HG03135 (cell line): ENCODE measurements around the gene SUPT4H1.

Source experiments
- ATAC-seq: cut with Tn5 transposase; IDR thresholded peaks from one replicate; pipeline ENCODE4 v1.9.1; 2021; ENCODE audit warnings: mild to moderate bottlenecking, moderate library complexity; ENCODE audit not compliant: unreplicated experiment

The SUPT4H1 gene

DNA sequence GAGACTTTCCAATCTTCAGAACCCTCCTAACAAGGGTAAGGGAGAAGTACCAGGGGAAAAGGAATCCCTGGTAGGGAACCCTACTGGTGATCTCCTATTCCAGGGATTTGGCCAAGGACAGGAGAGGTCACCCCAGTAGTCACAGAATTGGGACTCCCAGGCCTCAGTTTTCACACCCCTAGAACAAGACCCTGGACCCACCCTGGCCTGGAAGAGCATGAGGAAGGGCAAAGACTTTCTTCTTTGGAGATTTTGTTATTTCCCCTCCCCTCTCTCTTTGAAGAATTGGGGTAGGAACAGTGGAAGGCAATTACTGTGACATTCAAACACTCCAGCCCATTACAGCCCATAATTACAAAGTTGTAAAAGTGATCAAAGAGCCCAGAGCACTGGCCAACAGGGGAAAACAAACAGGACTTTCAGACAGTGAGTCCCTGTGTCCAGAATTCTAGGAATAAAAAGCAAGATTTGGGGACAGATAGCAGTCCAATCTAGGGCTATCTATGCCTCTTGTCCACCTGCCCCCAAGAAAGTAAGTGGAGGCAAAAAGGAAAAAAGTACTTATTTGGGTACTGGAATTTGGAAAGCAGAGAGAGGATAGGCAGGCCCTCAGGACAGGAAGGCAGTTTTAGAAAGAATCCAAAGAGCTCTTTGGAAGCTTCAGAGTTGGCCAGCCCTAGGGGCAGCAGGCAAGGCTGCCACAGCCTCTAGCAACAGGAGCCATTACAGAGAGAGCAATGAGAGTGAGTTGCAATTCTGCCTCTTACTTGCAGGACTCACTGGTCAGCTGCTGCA lies 13.4 kb upstream of the SUPT4H1 start:
- no peak for ATAC-seq

DNA sequence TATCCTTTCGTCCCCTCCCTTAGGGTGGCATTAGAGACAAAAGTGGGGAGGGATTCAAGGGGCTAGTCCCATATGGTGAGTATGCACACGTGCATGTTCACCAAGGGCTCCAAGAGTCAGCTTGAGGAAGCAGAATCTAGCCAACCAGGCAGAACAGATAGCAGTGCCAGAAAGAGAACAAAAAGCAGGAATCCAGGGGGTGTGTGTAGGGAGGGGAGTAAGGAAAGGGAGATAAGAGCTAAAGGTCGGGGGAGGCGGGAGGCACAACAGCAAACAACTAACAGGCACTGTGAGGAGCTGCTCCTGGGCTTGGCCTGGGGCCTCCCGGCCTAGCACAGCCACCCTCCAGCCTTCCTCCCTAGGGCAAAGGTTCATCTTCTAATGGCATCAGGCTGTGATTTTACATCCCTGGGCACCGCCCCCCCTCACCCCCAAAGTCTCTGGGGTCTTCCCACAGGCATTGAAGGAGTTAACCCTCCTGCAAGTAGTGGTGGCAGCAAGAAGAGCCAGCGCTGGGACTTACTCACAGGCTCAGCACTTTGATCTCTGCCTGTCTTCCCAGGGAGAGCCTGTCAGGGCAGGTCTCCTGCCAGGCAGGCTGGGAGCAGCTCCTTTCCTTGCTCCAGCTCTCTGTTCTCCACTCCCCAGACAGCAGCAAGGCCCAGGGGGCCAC lies 12.4 kb upstream of the SUPT4H1 start:
- ATAC-seq = no peak

DNA sequence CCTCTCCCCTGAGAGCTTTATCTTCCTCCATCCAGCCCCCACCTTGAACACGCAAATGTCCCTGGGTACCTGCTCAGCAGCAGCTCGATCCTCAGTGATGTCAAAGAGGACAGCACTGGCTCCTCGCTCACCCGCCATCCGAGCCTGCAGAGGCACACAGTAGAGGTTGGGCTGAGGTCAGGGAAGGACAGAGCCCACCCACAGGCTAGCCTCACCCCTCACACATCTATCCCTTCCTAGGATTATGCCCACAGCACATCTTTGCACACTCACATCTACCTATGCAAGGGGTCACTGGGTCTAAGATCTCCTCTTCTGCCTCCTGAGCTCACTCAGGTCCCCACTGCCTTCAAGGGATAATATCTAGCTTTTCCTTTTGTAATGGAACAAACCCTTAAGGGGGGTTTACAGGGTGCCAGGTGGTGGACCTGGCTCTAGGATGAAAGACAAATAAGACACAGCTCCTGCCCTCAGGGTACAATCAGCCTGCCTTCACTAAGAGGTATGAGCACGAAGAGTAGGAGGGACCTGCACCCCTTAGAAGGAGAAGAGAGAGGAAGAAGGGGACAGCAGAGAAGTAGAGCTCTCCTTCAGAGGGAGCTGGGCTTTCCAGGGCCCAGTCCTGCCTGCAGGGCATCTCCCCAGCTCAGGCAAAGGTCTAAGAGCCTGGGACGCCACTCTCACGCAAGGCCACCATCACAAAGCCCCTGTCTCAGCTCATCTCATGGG lies 11.6 kb upstream of the SUPT4H1 start:
- ATAC-seq = no peak

DNA sequence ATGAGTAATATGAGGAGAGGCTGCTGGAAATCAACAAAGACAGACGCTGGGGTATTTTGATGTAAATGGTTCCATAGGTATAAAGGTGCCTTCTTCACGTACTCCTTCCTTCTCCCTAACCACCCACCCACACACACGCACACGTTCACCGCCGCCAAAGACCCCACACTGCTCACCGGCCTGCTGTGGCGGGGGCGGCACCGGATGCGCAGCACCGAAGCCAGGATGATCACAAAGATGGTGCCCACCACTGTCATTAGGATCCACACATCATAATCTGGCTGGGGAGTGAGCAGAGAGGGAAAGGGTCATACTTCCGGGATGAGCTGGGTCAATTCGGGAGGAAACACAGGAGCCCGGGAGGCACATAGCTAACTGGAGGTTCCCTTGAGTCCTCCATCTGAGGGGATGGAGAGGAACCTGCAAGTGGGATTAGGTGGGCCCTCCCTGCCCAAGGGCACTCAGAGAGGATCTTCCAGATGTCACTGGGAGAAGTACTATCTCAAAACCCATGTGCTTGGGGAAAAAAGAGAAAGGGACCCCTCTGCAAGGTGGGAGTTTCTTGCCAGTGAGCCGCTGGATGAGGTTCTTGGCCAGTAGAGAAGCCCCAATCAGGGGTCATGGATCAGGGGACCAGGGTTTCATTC lies 10.5 kb upstream of the SUPT4H1 start:
- no peak for ATAC-seq

DNA sequence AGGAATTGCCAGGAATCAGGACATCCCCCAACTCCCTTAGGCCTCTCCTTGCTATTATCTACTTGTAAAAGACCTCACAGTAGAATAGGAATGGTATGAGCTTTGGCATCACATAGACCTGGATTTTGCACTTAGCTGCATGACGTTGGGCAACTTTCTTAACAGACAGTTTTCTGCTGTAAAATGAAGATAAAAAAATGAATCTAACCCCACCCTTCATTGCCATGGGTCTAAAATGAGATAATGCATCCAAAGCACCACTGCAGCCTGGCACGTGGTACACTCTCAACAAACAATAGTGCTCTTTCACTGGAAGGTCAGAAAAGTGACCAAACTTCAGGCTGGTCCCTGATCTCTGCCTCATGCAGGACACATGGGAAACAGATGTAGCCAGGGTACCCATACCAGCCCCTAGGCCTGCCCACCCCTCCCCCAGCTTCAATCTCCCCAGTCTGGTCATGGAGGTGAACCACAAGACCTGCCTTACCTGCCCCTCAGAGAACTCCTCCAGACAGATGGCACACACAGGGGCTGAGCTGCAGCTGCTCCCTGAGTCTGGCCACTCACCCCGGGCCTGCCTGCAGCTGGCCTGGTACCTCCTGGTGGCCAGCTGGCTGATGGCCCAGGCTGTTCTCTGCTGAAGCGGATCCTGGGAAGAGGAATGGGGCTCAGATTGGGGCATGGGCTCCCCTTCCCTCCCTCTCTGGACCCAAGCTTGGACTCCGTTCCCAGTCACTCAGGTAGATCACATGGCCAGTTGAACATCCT lies 8.5 kb upstream of the SUPT4H1 start:
- no peak for ATAC-seq

DNA sequence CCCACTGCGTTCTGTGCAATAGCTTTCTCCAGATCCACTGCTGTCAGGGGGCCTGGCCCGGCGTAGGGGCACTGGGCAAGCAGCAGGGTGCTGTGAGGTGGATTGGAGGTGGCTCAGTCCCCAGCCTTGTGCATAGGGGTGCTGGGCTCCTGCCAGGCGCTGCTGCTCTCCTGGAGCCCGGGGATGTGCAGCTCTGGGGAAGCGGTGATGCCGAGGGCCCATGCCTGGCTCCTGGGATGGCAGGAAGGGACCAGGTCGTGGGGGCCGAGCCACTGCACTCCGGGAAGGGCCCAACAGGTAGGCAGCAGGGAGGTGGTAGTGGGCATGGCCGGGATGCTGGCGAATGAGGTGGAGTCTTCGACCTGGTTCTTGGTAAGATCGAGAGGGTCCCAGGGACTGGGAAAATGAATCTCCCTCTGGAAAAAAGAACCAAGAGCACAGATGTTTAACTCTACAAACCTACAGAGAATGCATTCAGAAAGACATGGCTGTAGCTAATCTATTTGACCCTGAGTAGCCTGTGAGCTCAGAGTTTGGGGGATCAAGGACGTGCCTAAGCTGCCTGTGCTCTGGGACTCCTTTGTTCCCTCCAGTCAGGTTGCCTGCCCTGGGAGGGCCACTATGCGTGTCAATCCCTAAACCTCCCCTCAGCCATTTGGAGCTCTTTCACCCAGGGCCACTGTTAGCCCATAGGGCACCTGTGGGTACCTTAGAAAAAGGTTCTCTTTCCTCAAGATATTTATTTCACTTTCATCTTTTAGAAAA lies 6.6 kb upstream of the SUPT4H1 start:
- no peak for ATAC-seq

DNA sequence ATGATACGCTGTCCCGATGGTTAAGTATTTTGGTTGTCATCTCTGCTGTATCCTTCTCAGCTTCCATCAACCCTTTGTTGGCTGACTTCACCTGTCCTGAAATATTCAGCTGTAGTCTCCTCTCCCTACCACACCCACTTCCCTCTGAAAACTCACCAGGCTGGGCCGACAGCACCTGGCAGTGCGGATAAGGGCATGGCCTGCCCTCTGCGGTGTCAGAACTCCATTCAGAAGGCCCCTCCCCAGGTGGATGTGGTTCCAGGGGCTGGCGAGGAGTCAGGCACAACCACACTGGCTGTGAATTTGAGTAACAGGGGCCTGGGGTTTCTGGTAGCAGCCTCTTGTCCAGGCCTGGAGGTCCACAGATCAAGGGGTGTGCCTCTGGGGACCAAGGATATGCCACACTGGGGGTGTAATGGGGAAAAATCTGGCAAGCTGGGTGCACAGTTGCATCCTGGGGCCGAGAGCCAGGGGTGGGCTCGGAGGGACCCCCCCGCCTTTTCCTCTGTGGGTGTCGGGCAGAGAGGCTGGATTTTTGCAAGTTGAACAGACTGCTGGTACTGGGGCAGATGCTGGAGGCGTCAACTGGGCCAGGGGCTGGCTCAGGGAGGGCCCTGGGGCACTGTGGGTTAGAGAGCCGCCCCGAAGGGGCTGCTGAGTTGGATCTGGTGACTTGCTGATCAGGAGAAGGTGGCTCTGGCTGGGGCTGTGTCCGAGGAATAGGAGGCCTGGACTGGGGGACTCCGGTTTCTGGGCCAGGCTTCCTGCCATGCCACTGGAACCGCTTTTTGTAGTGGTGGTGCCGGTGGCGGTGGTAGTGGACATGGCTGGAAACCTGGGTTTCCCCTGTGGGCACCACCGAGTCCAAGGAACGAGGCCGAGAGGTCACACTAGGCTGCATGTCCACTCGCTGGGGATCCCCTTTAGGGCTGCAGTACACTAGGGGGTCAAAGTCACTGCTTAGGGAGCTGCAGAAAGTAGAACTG lies 5.6 kb upstream of the SUPT4H1 start:
- ATAC-seq = no peak

DNA sequence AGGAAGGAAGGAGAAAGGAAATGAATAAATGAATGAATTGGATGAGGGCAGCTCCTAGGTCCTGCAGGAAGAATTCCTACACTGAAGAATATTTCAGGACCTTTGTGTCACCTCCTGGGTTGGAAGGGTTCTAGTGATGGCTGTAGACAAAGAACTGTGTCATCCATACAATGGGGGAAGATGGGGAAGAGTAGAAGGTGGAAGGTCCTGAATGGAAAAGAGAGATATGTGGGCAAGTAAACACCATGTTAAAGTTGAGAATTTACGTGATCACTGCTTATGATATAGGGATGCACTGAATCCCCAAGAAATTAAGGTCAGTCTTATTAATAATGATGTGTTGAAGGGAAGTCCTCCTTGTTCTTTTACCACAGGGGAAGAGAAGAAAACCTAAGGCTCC lies 4.2 kb upstream of the SUPT4H1 start:
- ATAC-seq = no peak

DNA sequence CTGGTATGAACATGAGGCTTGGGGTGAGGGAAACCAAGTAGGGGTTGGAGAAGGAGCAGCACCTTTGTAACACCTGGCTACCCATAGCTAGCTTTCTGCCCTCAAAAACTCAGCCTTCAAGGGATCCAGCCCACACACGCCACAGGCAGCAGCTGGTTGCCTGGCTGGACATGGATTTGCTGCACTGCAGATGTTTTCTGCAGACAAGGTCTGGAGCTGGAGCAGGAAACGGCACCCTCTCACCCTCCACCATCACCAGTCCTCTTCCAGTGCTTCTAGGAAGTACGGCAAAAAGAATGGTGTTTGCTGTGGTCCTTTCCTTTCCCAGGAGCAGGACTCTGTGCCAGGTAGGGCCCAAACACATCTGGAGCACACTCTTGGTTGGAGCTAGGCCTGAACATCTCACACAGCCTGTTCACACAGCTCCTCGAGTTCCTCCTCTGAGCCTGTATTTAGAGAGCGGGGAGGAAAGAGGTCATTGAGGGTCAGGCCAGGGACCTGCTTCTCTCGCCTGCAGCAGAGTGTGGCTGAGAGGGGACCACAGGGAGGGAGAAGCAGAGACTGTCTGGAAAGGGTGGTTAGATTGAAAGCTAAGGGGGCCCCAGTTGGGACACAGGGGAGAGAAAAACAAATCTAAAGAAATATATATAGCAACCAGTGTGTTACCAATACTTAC lies 2.7 kb upstream of the SUPT4H1 start:
- no peak for ATAC-seq

DNA sequence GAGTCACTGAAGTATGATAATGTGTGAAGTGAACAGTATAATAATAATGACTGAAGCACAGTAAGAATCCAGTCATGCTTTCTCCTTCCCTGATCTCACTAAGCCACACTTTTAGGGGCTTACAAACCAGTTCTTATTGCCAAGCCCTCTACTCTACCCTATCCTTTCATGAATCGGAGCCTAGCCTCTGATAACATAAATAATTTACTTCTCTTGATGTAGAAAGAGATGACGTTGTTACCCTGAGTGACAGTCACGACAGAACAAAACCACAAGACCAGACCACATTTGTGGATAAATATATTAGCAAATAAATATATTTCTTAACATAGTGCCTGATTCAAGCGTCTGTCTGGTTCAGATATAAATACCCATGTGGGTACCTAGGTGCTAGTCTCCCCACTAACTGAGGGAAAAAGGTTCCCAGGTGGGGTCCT lies 1.4 kb upstream of the SUPT4H1 start:
- ATAC-seq = no peak

DNA sequence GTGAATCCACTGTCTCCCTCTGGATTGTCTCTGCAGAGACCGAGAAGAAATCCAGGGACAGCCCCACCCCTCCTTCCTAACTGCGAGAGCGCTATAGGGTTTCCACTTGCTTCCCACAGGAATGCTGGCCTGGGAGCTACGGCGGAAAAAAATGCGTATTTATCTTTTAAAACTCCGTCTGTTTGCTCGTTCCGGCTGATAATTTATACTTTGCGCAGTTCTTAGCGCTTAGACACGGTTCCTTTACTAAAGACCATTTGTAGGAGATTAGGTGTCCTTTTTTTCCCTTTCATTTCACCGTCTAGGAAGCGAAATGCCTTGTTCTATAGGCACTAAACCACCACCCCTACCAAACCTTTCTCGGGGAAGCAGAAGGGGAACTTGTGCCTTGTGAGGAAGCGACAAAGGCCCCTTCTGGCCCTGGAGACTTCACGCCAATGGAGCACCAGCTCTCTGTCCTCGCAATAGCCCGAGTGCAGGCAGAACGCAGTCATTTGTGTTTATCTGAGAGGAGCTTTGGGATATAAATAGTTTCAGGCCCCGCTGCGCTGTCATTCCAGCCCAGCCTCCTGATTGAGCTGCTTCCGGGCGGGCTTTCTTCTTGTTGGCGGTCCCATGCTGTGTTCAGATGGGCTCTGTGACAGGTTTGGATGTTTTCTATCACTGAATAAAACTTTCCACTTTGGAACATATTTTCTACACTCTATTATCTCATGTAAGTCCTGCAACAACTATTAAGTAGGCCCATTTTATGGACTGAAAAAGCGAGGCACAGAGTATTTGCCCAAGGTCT lies 791 bp upstream of the SUPT4H1 start:
- ATAC-seq = no peak

DNA sequence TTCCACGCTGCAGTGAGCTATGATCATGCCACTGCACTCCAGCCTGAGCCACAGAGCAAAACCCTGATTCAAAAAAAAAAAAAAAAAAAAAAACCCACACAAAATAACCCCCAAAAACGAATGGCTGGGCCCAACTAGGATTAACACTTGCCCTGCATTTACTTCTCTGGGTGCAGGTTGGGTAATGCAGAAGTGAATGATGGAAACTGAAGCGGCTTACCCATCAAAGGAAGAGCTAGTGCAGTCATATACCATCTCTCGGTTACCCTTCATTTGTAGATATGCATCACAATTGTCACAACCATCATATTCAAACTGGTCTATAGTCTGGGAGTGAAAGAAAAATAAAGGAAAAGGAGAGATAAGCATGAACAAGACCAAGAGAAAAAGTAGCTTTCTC lies 819 bp downstream of the SUPT4H1 start:
- no peak for ATAC-seq

DNA sequence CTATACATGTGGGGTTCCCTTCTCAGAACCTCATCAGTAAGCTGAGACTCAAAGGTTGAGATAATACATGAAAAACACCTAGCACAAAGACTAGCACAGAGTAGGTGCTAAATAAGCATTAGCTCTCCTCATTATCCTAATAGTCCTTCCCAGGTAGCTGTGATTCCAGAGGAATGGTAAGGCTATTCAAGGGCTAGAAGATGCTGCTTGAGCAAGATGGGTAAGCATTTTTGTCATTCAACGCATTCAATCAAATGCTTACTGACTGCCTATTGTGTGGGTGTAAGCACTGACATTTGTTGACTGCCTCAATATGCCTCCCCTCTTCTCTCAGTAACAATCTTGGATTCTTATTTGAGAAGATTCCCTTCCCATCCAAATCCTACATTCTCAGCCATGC lies 4.0 kb downstream of the SUPT4H1 start:
- no peak for ATAC-seq

DNA sequence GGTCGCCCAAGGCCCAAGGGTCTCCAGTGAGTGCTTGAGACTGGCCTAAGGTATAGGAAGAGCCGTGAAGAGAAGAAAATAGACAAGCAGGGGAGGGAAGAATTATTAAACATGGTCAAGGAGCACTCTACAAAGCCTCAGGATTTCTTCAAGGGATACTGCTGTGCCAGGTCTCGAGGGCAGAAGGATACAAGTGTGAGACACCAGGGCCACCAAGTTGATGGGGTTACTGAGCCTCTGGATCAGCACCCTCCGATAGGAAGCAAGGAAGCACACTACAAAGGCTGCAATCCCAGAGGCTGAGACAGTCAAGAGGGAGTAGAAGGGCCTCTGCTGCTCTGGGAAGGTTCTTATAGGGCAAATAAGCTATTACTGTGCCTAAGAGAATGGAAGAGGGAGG lies 6.5 kb downstream of the SUPT4H1 start:
- ATAC-seq = no peak

DNA sequence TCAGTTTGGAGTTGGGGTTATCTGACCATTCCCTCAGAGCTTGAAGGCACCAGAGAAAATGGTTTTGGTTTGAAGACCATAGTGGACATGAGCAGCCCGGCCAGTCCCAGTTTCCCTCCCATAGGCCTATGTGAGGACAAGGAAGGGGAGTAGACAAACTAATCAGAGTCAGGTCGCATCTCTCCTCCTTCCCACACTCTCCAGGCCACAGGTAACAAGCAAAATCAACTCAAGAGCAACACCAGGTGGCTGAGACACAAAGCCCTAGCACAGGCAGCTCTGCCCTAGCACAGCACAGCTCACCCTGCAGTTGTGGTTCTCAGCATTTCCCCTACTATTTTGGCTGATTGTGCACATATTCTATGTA lies 7.2 kb downstream of the SUPT4H1 start:
- peak; percentile 33 for ATAC-seq

DNA sequence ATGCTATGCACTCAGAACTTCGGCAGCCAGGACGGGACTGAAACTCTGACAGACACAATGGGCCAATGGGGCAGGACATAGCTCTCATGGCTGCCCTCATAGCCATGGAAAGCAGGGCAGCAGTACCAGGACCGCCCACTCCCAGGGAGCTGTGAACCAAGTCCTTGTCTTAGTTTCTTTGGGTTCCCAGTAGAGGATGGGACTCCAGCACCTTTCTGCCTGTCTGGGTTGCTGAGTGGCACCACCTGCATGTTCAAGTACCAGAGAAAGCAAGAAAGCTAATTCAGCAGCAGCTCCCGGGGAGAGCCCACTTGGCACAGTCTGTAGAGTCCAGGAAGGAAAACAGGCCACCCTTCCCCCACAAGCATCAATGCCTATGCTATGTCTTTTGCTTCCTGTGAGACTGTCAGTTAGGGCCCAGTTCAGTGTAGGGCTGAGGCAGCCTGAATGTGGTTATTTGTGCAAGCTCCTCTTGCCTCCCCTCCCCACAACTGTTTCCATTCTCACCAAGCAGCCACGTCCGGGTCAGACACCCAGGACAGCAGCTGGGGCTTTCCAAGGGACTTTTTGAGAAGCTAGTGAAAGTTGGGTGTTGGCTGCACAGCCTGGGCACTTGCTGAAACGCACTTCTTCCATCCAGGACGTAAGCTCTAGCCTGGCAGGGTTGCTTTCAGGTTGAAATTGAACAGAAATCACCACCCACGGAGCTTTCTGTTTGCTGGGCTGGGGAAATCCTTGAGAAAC lies 7.8 kb downstream of the SUPT4H1 start:
- peak; percentile 84 for ATAC-seq

DNA sequence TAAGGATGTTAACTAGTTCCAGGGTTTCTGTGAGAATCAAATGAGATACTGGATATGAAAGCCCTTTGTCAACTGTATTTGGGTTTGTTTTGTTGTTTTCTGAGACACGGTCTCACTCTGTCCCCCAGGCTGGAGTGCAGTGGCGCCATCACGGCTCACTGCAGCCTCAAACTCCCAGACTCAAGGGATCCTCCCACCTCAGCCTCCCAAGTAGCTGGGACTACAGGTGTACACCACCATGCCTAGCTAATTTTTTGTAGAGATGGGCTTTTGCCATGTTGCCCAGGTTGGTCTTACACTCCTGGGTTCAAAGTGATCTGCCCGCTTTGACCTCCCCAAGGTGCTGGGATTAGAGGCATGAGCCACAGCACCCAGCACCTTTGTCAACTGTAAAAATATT lies 8.9 kb downstream of the SUPT4H1 start:
- no peak for ATAC-seq
